Endothelial cell of umbilical vein (primary cell): ENCODE results near the gene UBE4B. TPM values are rescaled to one million over a fixed set of nuclear protein-coding genes. Genes with fewer than 3 reads are reported as not detected.

Experiments
- BruUV-seq: library from RNA; stranded (reverse); fragments of 400-500 nt; replicated peaks from 2 replicates; lab custom pipeline; 2021; lab: Mats Ljungman, UMichigan
- CTCF ChIA-PET: fragments of 300-600, 350-600 bp; sonication (Branson Sonifier 250); formaldehyde crosslinking; loops from one replicate; lab custom pipeline; 2021; ENCODE audit warnings: antibody characterized with exemption, inconsistent platforms; lab: Charles Lee
- POLR2A ChIA-PET: fragments of 300-600, 350-600 bp; sonication (Branson Sonifier 250); formaldehyde crosslinking; loops from one replicate; lab custom pipeline; 2021; ENCODE audit warnings: antibody characterized with exemption, inconsistent platforms; lab: Charles Lee
- DNase-seq: peaks from one replicate; pipeline ENCODE4 v3.0.0-alpha.2; 2011; ENCODE audit warnings: low read depth, low spot score
- FAIRE-seq: peaks from 2 replicates; lab custom pipeline; 2011; peaks lifted over from hg19 to GRCh38; lab: Jason Lieb, UNC
- H2AFZ ChIP-seq: 2 replicates; pipeline ENCODE4 v1.6.0; 2012; ENCODE audit warnings: low read depth, low read length, control low read depth, inconsistent platforms
- H3K27ac ChIP-seq: 2 replicates; pipeline ENCODE4 v1.5.1; 2011; ENCODE audit warnings: low read depth, mild to moderate bottlenecking, control low read depth, low read length, moderate library complexity; ENCODE audit not compliant: insufficient read depth
- H3K27me3 ChIP-seq, 2 experiments: 2 replicates each; pipeline versions ENCODE4 v1.6.0 to v1.6.1; 2011; ENCODE audit warnings: low read length in 2 of 2, mixed read lengths in 1 of 2; ENCODE audit not compliant: control insufficient read depth in 2 of 2, insufficient read depth in 2 of 2
- H3K36me3 ChIP-seq, 2 experiments: 2 replicates in 1 of 2; 3 replicates in 1 of 2; pipeline ENCODE4 v1.5.1; 2011; ENCODE audit warnings: low read length in 2 of 2, mild to moderate bottlenecking in 1 of 2, moderate library complexity in 1 of 2; ENCODE audit not compliant: control insufficient read depth in 2 of 2, insufficient read depth in 2 of 2; ENCODE audit errors: extremely low read depth in 1 of 2
- H3K4me1 ChIP-seq: 3 replicates; pipeline ENCODE4 v1.5.1; 2011; ENCODE audit warnings: mild to moderate bottlenecking, low read length; ENCODE audit not compliant: control insufficient read depth, insufficient read depth; ENCODE audit errors: extremely low read depth
- H3K4me2 ChIP-seq: 2 replicates; pipeline ENCODE4 v1.6.1; 2011; ENCODE audit warnings: low read length, control low read depth, mixed read lengths; ENCODE audit not compliant: insufficient read depth
- H3K4me3 ChIP-seq, 3 experiments: fragments of 200-600 bp in 1 of 3; sonication (generic), shearing (Covaris generic) in 1 of 3; replicated peaks in 1 of 3; 2 replicates each; pipeline ENCODE4 v1.5.1; 2011 to 2016; ENCODE audit warnings: control low read depth in 3 of 3, low read length in 3 of 3, mild to moderate bottlenecking in 2 of 3, inconsistent platforms in 1 of 3, low read depth in 1 of 3, moderate library complexity in 1 of 3; ENCODE audit not compliant: insufficient read depth in 1 of 3
- H3K79me2 ChIP-seq: 2 replicates; pipeline ENCODE4 v1.6.0; 2012; ENCODE audit warnings: low read length, inconsistent platforms; ENCODE audit not compliant: control insufficient read depth, insufficient read depth
- H3K9ac ChIP-seq: replicated peaks from 2 replicates; pipeline ENCODE3; 2011; ENCODE audit warnings: low read length, control low read depth; ENCODE audit not compliant: insufficient read depth; ENCODE audit errors: extremely low read depth
- H3K9me1 ChIP-seq: replicated peaks from 3 replicates; pipeline ENCODE4 v1.6.0; 2011; ENCODE audit warnings: mild to moderate bottlenecking, low read length; ENCODE audit not compliant: control insufficient read depth, insufficient read depth; ENCODE audit errors: extremely low read depth
- H3K9me3 ChIP-seq: replicated peaks from 2 replicates; pipeline ENCODE4 v1.5.1; 2012; ENCODE audit warnings: low read length, inconsistent platforms; ENCODE audit not compliant: control insufficient read depth, insufficient read depth
- H4K20me1 ChIP-seq: replicated peaks from 2 replicates; pipeline ENCODE3; 2011; ENCODE audit warnings: mild to moderate bottlenecking, low read length; ENCODE audit not compliant: control insufficient read depth, insufficient read depth; ENCODE audit errors: extremely low read depth
- FOS ChIP-seq: IDR thresholded peaks from 2 replicates; pipeline ENCODE4 v1.6.1; 2011; ENCODE audit warnings: mild to moderate bottlenecking, low read length, moderate library complexity, borderline replicate concordance; ENCODE audit not compliant: insufficient read depth
- MAX ChIP-seq: IDR thresholded peaks from 2 replicates; pipeline ENCODE4 v1.6.1; 2011; ENCODE audit not compliant: insufficient read depth, insufficient read length
- POLR2A ChIP-seq: IDR thresholded peaks from 2 replicates; pipeline ENCODE4 v1.6.1; 2012; ENCODE audit warnings: low read depth, mild to moderate bottlenecking, control low read depth, low read length
- dilution Hi-C: fragments of 300-500 bp; cut with MboI; formaldehyde crosslinking; loops from one replicate; pipeline ENCODE4 v1.15.0; 2019; ENCODE audit warnings: low sequenced_read_pairs; ENCODE audit not compliant: extremely low pct_ligation_motif_present
- intact Hi-C: fragments of 100-400 bp; cut with micrococcal nuclease; formaldehyde crosslinking; loops from one replicate; pipeline ENCODE4 v1.10.0; 2022
- polyA plus RNA-seq, 4 experiments: library from polyadenylated mRNA; depleted of rRNA in 3 of 4; stranded (reverse) in 3 of 4; unstranded in 1 of 4; fragments of >200 nt; gene quantifications; 2 replicates each; pipeline versions ENCODE4 v1.2.1 to v1.2.3, GENCODE V29; 2011 to 2012; ENCODE audit warnings: missing spikeins in 1 of 4
- total RNA-seq: library from RNA; stranded (reverse); gene quantifications from 2 replicates; pipeline ENCODE4 v1.2.3, GENCODE V29; 2021

The UBE4B gene
- total and polyA plus RNA-seq, 2 donors (not counting 3 experiments of a cell fraction or from before 2014, with no cell fraction given), result 17.8 to 54.5 TPM

GRCh38 chr1:10046356-10047085 lies 13.8 kb downstream of the UBE4B start:
- TF ChIP-seq MAX (no peak), FOS (no peak)
- Histone ChIP-seq H3K27me3 (no peaks in the 10 kb centered on the region), H3K4me1 (no peaks in the 10 kb centered on the region), H3K9me1 (no peaks in the 10 kb centered on the region), H4K20me1 (no peaks in the 10 kb centered on the region), H3K27ac (no peak overlapping the region), H3K36me3 (peaks cover 0 to 3% of the 10 kb centered on the region in 2 experiments), H3K79me2 (peaks cover 58% of the 10 kb centered on the region), H2AFZ (no peak overlapping the region), H3K4me2 (no peak overlapping the region), H3K4me3 (no peak overlapping the region), H3K9ac (no peak overlapping the region), H3K9me3 (no peaks in the 10 kb centered on the region)
- DNase-seq (no peak), FAIRE-seq (no peak)
- BruUV-seq, result no TSS peak
- intact Hi-C loops (loop anchor here (1.0 kb wide), 1 partner anchor 13 kb away; no protein-coding TSS in a partner anchor), dilution Hi-C loops (no loop called here)
- CTCF ChIA-PET, result interaction anchor here (1.5 kb wide), 1 partner anchor 14 kb away, joined by 3 read pairs; the partner anchor contains the start of gene UBE4B
- POLR2A ChIA-PET, result interaction anchor here (0.5 kb wide), 1 partner anchor 1899 kb away, joined by 5 read pairs; no protein-coding TSS in a partner anchor

- no peaks in the 10 kb centered on the region for H3K27me3 ChIP-seq
- no peaks in the 10 kb centered on the region for H3K36me3 ChIP-seq
- no peak for TF ChIP-seq MAX
- no peak for TF ChIP-seq POLR2A
- H3K4me1 ChIP-seq, result no peaks in the 10 kb centered on the region
- H3K4me2 ChIP-seq, result no peak overlapping the region
- H3K27ac ChIP-seq, result no peak overlapping the region
- H3K9ac ChIP-seq, result no peak overlapping the region
- ChIA-PET CTCF (interaction anchor here (1.3 kb wide), 1 partner anchor 106 kb away, joined by 3 read pairs; the partner anchor contains the start of genes LZIC and NMNAT1), POLR2A (no interaction called here)
- no TSS peak for BruUV-seq
- no peak for FAIRE-seq
- no peak overlapping the region for H2AFZ ChIP-seq
- H3K9me1 ChIP-seq, result no peaks in the 10 kb centered on the region
- intact Hi-C loops (loop anchor here (1.0 kb wide), 1 partner anchor 41 kb away; no protein-coding TSS in a partner anchor), dilution Hi-C loops (no loop called here)
- no peak overlapping the region for H3K4me3 ChIP-seq
- H3K79me2 ChIP-seq, result peaks cover 68% of the 10 kb centered on the region
- DNase-seq, result no peak
- H4K20me1 ChIP-seq, result no peaks in the 10 kb centered on the region
- no peaks in the 10 kb centered on the region for H3K9me3 ChIP-seq
These were observed 15.8 kb downstream of the UBE4B start for GRCh38 chr1:10048601-10049000.
